OCI-LY7 (cell line): ENCODE results near the gene CDKAL1. TPM values are rescaled to one million over a fixed set of nuclear protein-coding genes. Genes with fewer than 3 reads are reported as not detected.

ENCODE experiments used
- BruUV-seq: library from RNA; stranded (reverse); fragments of 400-500 nt; replicated peaks from 2 replicates; lab custom pipeline; 2021; lab: Mats Ljungman, UMichigan
- CTCF ChIA-PET: fragments of 300-600 bp; sonication (Branson Sonifier 250); formaldehyde crosslinking; loops from one replicate; lab custom pipeline; 2022; ENCODE audit warnings: antibody characterized with exemption; ENCODE audit not compliant: unreplicated experiment; lab: Charles Lee
- POLR2A ChIA-PET: fragments of 300-600 bp; sonication (Branson Sonifier 250); formaldehyde crosslinking; loops from one replicate; lab custom pipeline; 2022; ENCODE audit warnings: antibody characterized with exemption; lab: Charles Lee
- DNase-seq: peaks from one replicate; pipeline ENCODE4 v3.0.0-alpha.2; 2015; ENCODE audit warnings: low spot score
- H2AFZ ChIP-seq: fragments of 200-600 bp; sonication (generic), shearing (Covaris generic); 2 replicates; pipeline ENCODE4 v1.6.1; 2014; ENCODE audit warnings: mild to moderate bottlenecking, antibody characterized with exemption, low read length, moderate library complexity
- H3K27ac ChIP-seq: fragments of 200-600 bp; sonication (generic); 2 replicates; pipeline ENCODE4 v1.5.1; 2014; ENCODE audit warnings: mixed run types, low read depth, mild to moderate bottlenecking, moderate library complexity, low read length, inconsistent platforms; ENCODE audit not compliant: poor library complexity, severe bottlenecking
- H3K36me3 ChIP-seq: fragments of 200-600 bp; sonication (generic); 2 replicates; pipeline ENCODE4 v1.6.1; 2014; ENCODE audit warnings: mild to moderate bottlenecking, antibody characterized with exemption, low read length, moderate library complexity, mixed read lengths; ENCODE audit not compliant: insufficient read depth
- H3K4me1 ChIP-seq: fragments of 200-600 bp; sonication (generic); 2 replicates; pipeline ENCODE4 v1.5.1; 2014; ENCODE audit warnings: mild to moderate bottlenecking, low read length; ENCODE audit not compliant: insufficient read depth, poor library complexity, severe bottlenecking
- H3K4me2 ChIP-seq: fragments of 200-600 bp; sonication (generic); 2 replicates; pipeline ENCODE4 v1.6.1; 2014; ENCODE audit warnings: mild to moderate bottlenecking, low read length
- H3K4me3 ChIP-seq: fragments of 200-600 bp; sonication (generic); 2 replicates; pipeline ENCODE4 v1.5.1; 2014; ENCODE audit warnings: mild to moderate bottlenecking, low read depth, low read length; ENCODE audit not compliant: poor library complexity, severe bottlenecking
- H3K79me2 ChIP-seq: fragments of 200-600 bp; sonication (generic); 2 replicates; pipeline ENCODE4 v1.6.1; 2016; ENCODE audit warnings: low read depth, mild to moderate bottlenecking, low read length, moderate library complexity, mixed read lengths; ENCODE audit not compliant: insufficient read depth
- H3K9me2 ChIP-seq: fragments of 200-600 bp; sonication (generic); 2 replicates; pipeline ENCODE4 v1.6.1; 2016; ENCODE audit warnings: mild to moderate bottlenecking, low read length, mixed read lengths; ENCODE audit not compliant: insufficient read depth
- H3K9me3 ChIP-seq: fragments of 200-600 bp; sonication (generic); 2 replicates; pipeline ENCODE4 v1.6.1; 2014; ENCODE audit warnings: mild to moderate bottlenecking, mixed run types, low read length, mixed read lengths
- H4K20me1 ChIP-seq: fragments of 200-600 bp; sonication (generic); 2 replicates; pipeline ENCODE4 v1.6.1; 2014; ENCODE audit warnings: mild to moderate bottlenecking, antibody characterized with exemption, low read length, moderate library complexity, mixed read lengths; ENCODE audit not compliant: insufficient read depth
- EZH2phosphoT487 ChIP-seq: fragments of 200-600 bp; sonication (generic); IDR thresholded peaks from 2 replicates; pipeline ENCODE4 v1.6.1; 2018; ENCODE audit warnings: low read depth, borderline replicate concordance, mild to moderate bottlenecking, mixed run types, antibody characterized with exemption, low read length, moderate library complexity, mixed read lengths
- intact Hi-C: fragments of 100-400 bp; cut with micrococcal nuclease; formaldehyde crosslinking; loops from one replicate; pipeline ENCODE4 v1.10.0; 2022; ENCODE audit not compliant: unreplicated experiment
- total RNA-seq, 2 experiments: library from RNA; depleted of rRNA in 1 of 2; stranded (reverse); fragments of >200 nt in 1 of 2; shearing (Covaris generic) in 1 of 2; gene quantifications; 2 replicates each; pipeline ENCODE4 v1.2.3, GENCODE V29; 2014 to 2022
- TF ChIP-seq, protein P1 (sequence below): fragments of 200-600 bp; sonication (generic); conservative IDR thresholded peaks from 2 replicates; pipeline ENCODE4 v1.5.1; 2014; ENCODE audit warnings: mild to moderate bottlenecking, antibody characterized with exemption, low read length, moderate library complexity, mixed read lengths

Gene CDKAL1
- total RNA-seq, 2 experiments from 2014 or later = 19.9 to 21.1 TPM

DNA sequence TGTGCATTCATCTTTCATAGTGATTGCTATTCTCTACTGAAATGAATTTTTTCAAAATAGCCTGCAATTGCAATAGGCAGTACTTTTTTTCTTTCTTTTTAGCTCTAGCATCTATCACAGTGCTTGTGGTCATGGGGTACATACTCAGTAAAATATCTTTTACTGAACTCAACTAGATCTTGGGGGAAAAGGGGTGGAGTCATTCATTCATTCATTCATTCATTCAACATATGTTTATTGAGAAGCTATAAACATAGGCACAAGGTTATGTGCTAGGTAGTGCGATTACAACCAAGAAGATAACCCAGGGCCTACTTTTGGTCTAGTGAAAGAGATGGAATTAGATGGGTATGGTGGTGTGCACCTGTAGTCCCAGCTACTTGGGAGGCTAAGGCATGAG, 1.4 kb upstream of the CDKAL1 start:
- intact Hi-C loops = no loop called here
- Histone ChIP-seq H3K4me3 (no peak overlapping the region), H3K9me2 (no peaks in the 10 kb centered on the region), H4K20me1 (no peaks in the 10 kb centered on the region), H3K36me3 (peaks cover 18% of the 10 kb centered on the region; the same call in 1 of the 2 replicates), H3K4me1 (peaks cover 27% of the 10 kb centered on the region), H3K9me3 (no peaks in the 10 kb centered on the region), H3K79me2 (peaks cover 27% of the 10 kb centered on the region; the same call in 1 of the 2 replicates), H3K4me2 (no peak overlapping the region), H3K27ac (no peak overlapping the region), H2AFZ (peak overlapping the region; percentile 3; the same call in 1 of the 2 replicates)
- DNase-seq = no peak
- CTCF ChIA-PET = no interaction called here
- TF ChIP-seq, protein P1, sequence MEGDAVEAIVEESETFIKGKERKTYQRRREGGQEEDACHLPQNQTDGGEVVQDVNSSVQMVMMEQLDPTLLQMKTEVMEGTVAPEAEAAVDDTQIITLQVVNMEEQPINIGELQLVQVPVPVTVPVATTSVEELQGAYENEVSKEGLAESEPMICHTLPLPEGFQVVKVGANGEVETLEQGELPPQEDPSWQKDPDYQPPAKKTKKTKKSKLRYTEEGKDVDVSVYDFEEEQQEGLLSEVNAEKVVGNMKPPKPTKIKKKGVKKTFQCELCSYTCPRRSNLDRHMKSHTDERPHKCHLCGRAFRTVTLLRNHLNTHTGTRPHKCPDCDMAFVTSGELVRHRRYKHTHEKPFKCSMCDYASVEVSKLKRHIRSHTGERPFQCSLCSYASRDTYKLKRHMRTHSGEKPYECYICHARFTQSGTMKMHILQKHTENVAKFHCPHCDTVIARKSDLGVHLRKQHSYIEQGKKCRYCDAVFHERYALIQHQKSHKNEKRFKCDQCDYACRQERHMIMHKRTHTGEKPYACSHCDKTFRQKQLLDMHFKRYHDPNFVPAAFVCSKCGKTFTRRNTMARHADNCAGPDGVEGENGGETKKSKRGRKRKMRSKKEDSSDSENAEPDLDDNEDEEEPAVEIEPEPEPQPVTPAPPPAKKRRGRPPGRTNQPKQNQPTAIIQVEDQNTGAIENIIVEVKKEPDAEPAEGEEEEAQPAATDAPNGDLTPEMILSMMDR = no peak
- TF ChIP-seq EZH2phosphoT487 = no peak
- BruUV-seq = no TSS peak
- POLR2A ChIA-PET = interaction anchor here (0.6 to 4.0 kb wide), 6 partner anchors 9 to 1060 kb away, joined by 3 to 17 read pairs (median 3); partner anchors contain the start of gene SOX4

DNA sequence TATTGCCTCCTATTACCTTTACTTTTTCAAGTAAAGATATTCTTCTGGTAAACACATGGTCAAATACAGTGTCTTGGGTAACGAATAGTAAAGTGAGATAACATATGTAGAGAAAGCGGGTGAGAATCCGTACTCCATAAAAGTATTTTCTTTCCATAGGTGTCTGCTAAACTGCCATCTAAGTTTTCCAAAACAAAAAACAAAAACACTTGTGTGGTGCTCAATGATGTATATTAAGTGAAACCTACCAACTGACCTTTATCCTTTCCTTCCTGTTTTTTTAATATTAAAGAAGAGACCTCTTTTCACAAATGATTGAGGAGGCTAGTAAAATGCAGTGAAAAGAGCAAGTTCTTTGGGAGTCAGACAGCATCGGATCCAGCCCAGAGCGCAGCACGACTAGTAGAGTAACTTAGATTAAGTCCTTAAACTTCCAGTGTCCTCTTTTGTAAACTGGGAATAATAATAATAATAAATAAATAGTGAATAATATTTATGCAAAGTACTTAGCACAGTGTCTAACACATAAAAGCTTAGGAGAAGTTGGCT, 437 bp upstream of the CDKAL1 start:
- Histone ChIP-seq H2AFZ (peak overlapping the region; percentile 97), H3K9me3 (no peaks in the 10 kb centered on the region), H3K27ac (peak overlapping the region; percentile 65), H4K20me1 (no peaks in the 10 kb centered on the region), H3K79me2 (peaks cover 32% of the 10 kb centered on the region; the same call in 1 of the 2 replicates), H3K4me3 (peak overlapping the region; percentile 94), H3K4me2 (peak overlapping the region; percentile 75), H3K36me3 (peaks cover 27% of the 10 kb centered on the region; the same call in 1 of the 2 replicates), H3K9me2 (no peaks in the 10 kb centered on the region), H3K4me1 (peaks cover 19% of the 10 kb centered on the region)
- BruUV-seq = TSS peak; percentile 86
- DNase-seq = no peak
- intact Hi-C loops = no loop called here
- CTCF ChIA-PET = no interaction called here
- POLR2A ChIA-PET = interaction anchor here (0.6 to 4.0 kb wide), 10 partner anchors 41 to 1131 kb away, joined by 3 to 17 read pairs (median 4); partner anchors contain the start of gene SOX4
- no peak for TF ChIP-seq EZH2phosphoT487
- TF ChIP-seq, protein P1 = no peak

DNA sequence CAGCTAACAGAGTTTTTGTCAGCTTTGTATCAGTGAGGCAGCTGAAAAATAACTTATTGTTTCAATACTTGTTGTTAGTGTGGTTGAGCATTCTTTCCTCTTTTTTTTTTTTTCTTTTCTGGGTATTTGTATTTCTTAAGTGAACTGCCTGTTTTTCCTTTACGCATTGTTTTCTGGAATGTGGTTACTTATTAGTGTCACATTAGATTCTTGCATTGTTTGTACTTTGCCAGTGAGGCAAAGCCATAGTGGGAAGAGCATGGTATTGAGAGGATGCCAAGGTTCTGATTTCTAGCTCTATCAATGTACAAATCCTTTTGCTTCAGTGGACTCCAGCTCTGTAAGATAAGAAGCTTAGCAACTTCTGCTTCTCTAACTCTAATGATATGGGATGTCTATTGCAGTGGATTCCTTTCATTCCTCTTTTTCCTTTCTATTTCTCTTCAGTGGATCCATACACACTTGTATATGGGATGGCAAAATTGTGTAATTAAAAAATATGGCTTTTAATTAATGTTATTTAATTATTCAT, 3.9 kb downstream of the CDKAL1 start:
- ChIA-PET POLR2A (interaction anchor here (0.7 to 2.2 kb wide), 7 partner anchors 7 to 1055 kb away, joined by 3 to 11 read pairs (median 4); partner anchors contain the start of gene SOX4), CTCF (no interaction called here)
- Histone ChIP-seq H3K4me3 (no peak overlapping the region), H4K20me1 (no peaks in the 10 kb centered on the region), H3K36me3 (peaks cover 54% of the 10 kb centered on the region), H3K9me3 (no peaks in the 10 kb centered on the region), H3K79me2 (peaks cover 34% of the 10 kb centered on the region; the same call in 1 of the 2 replicates), H3K4me2 (no peak overlapping the region), H2AFZ (no peak overlapping the region), H3K9me2 (no peaks in the 10 kb centered on the region), H3K4me1 (peaks cover 14% of the 10 kb centered on the region), H3K27ac (no peak overlapping the region)
- intact Hi-C loops = no loop called here
- BruUV-seq = no TSS peak
- no peak for DNase-seq
- no peak for TF ChIP-seq EZH2phosphoT487
- TF ChIP-seq, protein P1 = no peak
